ENCODE measurements around the gene NECTIN1.

The NECTIN1 gene

GRCh38 chr11:119681361-119681910 is 47.6 kb downstream of the NECTIN1 start:
- DNase-seq (ENCODE audit: extremely low read depth, low read depth) = no peak

GRCh38 chr11:119680541-119681360 is 48.2 kb downstream of the NECTIN1 start:
- no peak for DNase-seq (ENCODE audit: extremely low read depth, low read depth)
- H3K4me3 ChIP-seq (replicated peaks; ENCODE audit: low read depth, low read length) = no peak overlapping the region
- TF ChIP-seq CTCF (IDR thresholded peaks at IDR 0.05; ENCODE audit: low read depth, low read length, missing control alignments) = no peak

More at GRCh38 chr11:119681361-119681910, 47.6 kb downstream of the NECTIN1 start:
- no peak overlapping the region for H3K4me3 ChIP-seq (replicated peaks; ENCODE audit: low read depth, low read length)
- TF ChIP-seq CTCF (IDR thresholded peaks at IDR 0.05; ENCODE audit: low read depth, low read length, missing control alignments) = peak; percentile 4

- TF ChIP-seq CTCF (IDR thresholded peaks at IDR 0.05; ENCODE audit: low read depth, low read length, missing control alignments) = no peak
- no peak overlapping the region for H3K4me3 ChIP-seq (replicated peaks; ENCODE audit: low read depth, low read length)
- DNase-seq (ENCODE audit: extremely low read depth, low read depth) = no peak
These were observed 49.7 kb downstream of the NECTIN1 start for GRCh38 chr11:119679346-119679745.

GRCh38 chr11:119678351-119678750 is 50.6 kb downstream of the NECTIN1 start:
- no peak overlapping the region for H3K4me3 ChIP-seq (replicated peaks; ENCODE audit: low read depth, low read length)
- no peak for DNase-seq (ENCODE audit: extremely low read depth, low read depth)
- no peak for TF ChIP-seq CTCF (IDR thresholded peaks at IDR 0.05; ENCODE audit: low read depth, low read length, missing control alignments)

- no peak overlapping the region for H3K4me3 ChIP-seq (replicated peaks; ENCODE audit: low read depth, low read length)
- TF ChIP-seq CTCF (IDR thresholded peaks at IDR 0.05; ENCODE audit: low read depth, low read length, missing control alignments) = no peak
- DNase-seq (ENCODE audit: extremely low read depth, low read depth) = no peak
These were observed 51.2 kb downstream of the NECTIN1 start for GRCh38 chr11:119677840-119678239.

- TF ChIP-seq CTCF (IDR thresholded peaks at IDR 0.05; ENCODE audit: low read depth, low read length, missing control alignments) = no peak
- no peak overlapping the region for H3K4me3 ChIP-seq (replicated peaks; ENCODE audit: low read depth, low read length)
- peak; percentile 46 for DNase-seq (ENCODE audit: extremely low read depth, low read depth)
These were observed 52.5 kb downstream of the NECTIN1 start for GRCh38 chr11:119676461-119677020.

Measured in HFF-Myc (cell line).